ENCODE results near the gene ANKZF1. TPM values are rescaled to one million over a fixed set of nuclear protein-coding genes. Genes with fewer than 3 reads are reported as not detected.

The ANKZF1 gene
- total and polyA plus RNA-seq, 2 of the 8 experiments (the other 6 are each of a cell fraction or from before 2014, with no cell fraction given), result 32.5 to 50.1 TPM

GRCh38 chr2:219213026-219213415 lies 16.6 kb upstream of the ANKZF1 start:
- Histone ChIP-seq H3K14ac (ENCODE audit: insufficient read length) (no peak overlapping the region), H3K9me3 (ENCODE audit: insufficient read depth in 2 of 2, low read depth in 1 of 2, low read length in 1 of 2) (no peaks in the 10 kb centered on the region), H3K56ac (replicated peaks; ENCODE audit: insufficient read length, low read depth, low read length) (no peak overlapping the region), H3K4me2 (ENCODE audit: insufficient read depth in 1 of 2, low read depth in 2 of 2, low read length in 2 of 2) (no peak overlapping the region), H3K4ac (replicated peaks; ENCODE audit: insufficient read length, low read depth, low read length) (no peak overlapping the region), H3K18ac (ENCODE audit: extremely low read depth, low read length) (no peak overlapping the region), H3K27me3 (replicated peaks in 1 of 4; ENCODE audit: control insufficient read depth in 3 of 4, extremely low read depth in 1 of 4, insufficient read depth in 3 of 4, low read length in 3 of 4) (no peaks in the 10 kb centered on the region), H3K9ac (replicated peaks in 1 of 4; ENCODE audit: extremely low read depth in 1 of 4, low read depth in 3 of 4, low read length in 3 of 4) (no peak overlapping the region), H3K4me3 (ENCODE audit: extremely low read depth in 1 of 4, insufficient read depth in 2 of 4, low read depth in 3 of 4, low read length in 4 of 4) (no peak overlapping the region), H2BK5ac (ENCODE audit: low read depth, low read length) (no peak overlapping the region), H4K8ac (ENCODE audit: extremely low read depth, insufficient read depth, low read length) (no peak overlapping the region), H2BK20ac (ENCODE audit: low read length) (no peak overlapping the region), H2BK12ac (ENCODE audit: low read depth, low read length) (no peak overlapping the region), H2BK15ac (ENCODE audit: low read length) (no peak overlapping the region), H2BK120ac (replicated peaks; ENCODE audit: low read depth, low read length) (no peak overlapping the region), H3K27ac (ENCODE audit: low read depth, low read length) (no peak overlapping the region), H3K23ac (ENCODE audit: insufficient read length) (no peak overlapping the region), H3K79me1 (ENCODE audit: low read depth, low read length) (no peaks in the 10 kb centered on the region), H2AK5ac (ENCODE audit: low read depth, low read length) (no peak overlapping the region), H3K36me3 (ENCODE audit: control insufficient read depth in 2 of 4, insufficient read depth in 4 of 4, low read length in 3 of 4) (peaks cover 14 to 57% (median 29%) of the 10 kb centered on the region in 4 experiments), H4K20me1 (replicated peaks in 1 of 2; ENCODE audit: control insufficient read depth in 1 of 2, insufficient read depth in 2 of 2, low read length in 2 of 2) (peaks cover 0 to 2% of the 10 kb centered on the region in 2 experiments), H3K4me1 (replicated peaks in 1 of 4; ENCODE audit: control insufficient read depth in 3 of 4, insufficient read depth in 4 of 4, low read length in 3 of 4) (peaks cover 0 to 2% (median 0%) of the 10 kb centered on the region in 4 experiments; a peak in 2 of 7 replicates), H4K91ac (replicated peaks; ENCODE audit: insufficient read length, low read length) (no peak overlapping the region), H3K79me2 (ENCODE audit: control insufficient read depth in 1 of 2, insufficient read depth in 2 of 2, low read length in 2 of 2) (no peaks in the 10 kb centered on the region), H2AFZ (ENCODE audit: low read length) (no peak overlapping the region), H3K23me2 (ENCODE audit: low read depth, low read length) (peaks cover 2% of the 10 kb centered on the region), H4K5ac (ENCODE audit: insufficient read length, low read depth, low read length) (no peak overlapping the region)
- DNase-seq (ENCODE audit: low read depth in 1 of 2, low spot score in 2 of 2) (no peak), FAIRE-seq (no peak)
- WGBS, 2 experiments (ENCODE audit: extremely low coverage in 1 of 2, insufficient coverage in 1 of 2, insufficient read length in 1 of 2, insufficient replicate concordance in 2 of 2, low coverage in 1 of 2, low lambda C conversion rate in 2 of 2, missing lambda C conversion rate in 1 of 2), result 98% methylated on average over 8 of the region's 8 CpGs; no CpG with 5 or more reads in 1 of the 2 experiments
- CTCF ChIA-PET (ENCODE audit: partially characterized antibody), result interaction anchor here (0.9 to 1.1 kb wide), 2 partner anchors 41 to 64 kb away, joined by 4 read pairs; no protein-coding TSS in a partner anchor
- POLR2A ChIA-PET (ENCODE audit: partially characterized antibody), result interaction anchor here (0.6 to 1.5 kb wide), 7 partner anchors 11 to 50 kb away, joined by 3 to 7 read pairs (median 3); partner anchors contain the start of genes ANKZF1, ATG9A, GLB1L and STK16
- TF ChIP-seq KDM5A (IDR thresholded peaks at IDR 0.05; ENCODE audit: low read length) (no peak), TAF1 (IDR thresholded peaks at IDR 0.05; ENCODE audit: low read depth, low read length) (no peak), POLR2AphosphoS5 (IDR thresholded peaks at IDR 0.05; ENCODE audit: low read depth, low read length) (no peak), SIN3A (conservative IDR thresholded peaks at IDR 0.05 in 1 of 2, IDR thresholded peaks at IDR 0.05 in 1 of 2; ENCODE audit: low read depth in 1 of 2, low read length in 2 of 2) (no peak), SUZ12 (IDR thresholded peaks at IDR 0.05; ENCODE audit: low read length) (no peak), NRF1 (IDR thresholded peaks at IDR 0.05; ENCODE audit: low read depth, low read length) (no peak), NANOG (IDR thresholded peaks at IDR 0.05; ENCODE audit: insufficient read depth, low read depth, low read length, poor library complexity, severe bottlenecking) (no peak), RAD21 (IDR thresholded peaks at IDR 0.05 in 1 of 2, conservative IDR thresholded peaks at IDR 0.05 in 1 of 2; ENCODE audit: low read depth in 2 of 2, low read length in 2 of 2) (no peak), BRCA1 (IDR thresholded peaks at IDR 0.05; ENCODE audit: low read depth, low read length) (no peak)
- TF ChIP-seq, protein P1, sequence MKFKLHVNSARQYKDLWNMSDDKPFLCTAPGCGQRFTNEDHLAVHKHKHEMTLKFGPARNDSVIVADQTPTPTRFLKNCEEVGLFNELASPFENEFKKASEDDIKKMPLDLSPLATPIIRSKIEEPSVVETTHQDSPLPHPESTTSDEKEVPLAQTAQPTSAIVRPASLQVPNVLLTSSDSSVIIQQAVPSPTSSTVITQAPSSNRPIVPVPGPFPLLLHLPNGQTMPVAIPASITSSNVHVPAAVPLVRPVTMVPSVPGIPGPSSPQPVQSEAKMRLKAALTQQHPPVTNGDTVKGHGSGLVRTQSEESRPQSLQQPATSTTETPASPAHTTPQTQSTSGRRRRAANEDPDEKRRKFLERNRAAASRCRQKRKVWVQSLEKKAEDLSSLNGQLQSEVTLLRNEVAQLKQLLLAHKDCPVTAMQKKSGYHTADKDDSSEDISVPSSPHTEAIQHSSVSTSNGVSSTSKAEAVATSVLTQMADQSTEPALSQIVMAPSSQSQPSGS (IDR thresholded peaks at IDR 0.05; ENCODE audit: low read length), result no peak
- TF ChIP-seq, protein P2, sequence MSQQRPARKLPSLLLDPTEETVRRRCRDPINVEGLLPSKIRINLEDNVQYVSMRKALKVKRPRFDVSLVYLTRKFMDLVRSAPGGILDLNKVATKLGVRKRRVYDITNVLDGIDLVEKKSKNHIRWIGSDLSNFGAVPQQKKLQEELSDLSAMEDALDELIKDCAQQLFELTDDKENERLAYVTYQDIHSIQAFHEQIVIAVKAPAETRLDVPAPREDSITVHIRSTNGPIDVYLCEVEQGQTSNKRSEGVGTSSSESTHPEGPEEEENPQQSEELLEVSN (IDR thresholded peaks at IDR 0.05), result no peak
